Loucy (cell line): ENCODE data around the gene ELMO1.

ENCODE experiments used
- H2AFZ ChIP-seq: fragments of 200-600 bp; sonication (generic); 2 replicates; pipeline ENCODE4 v1.6.0; 2016; ENCODE audit warnings: antibody characterized with exemption, mild to moderate bottlenecking, low read length, moderate library complexity
- H3F3A ChIP-seq: fragments of 200-600 bp; 2 replicates; pipeline ENCODE4 v1.6.0; 2016; ENCODE audit warnings: antibody characterized with exemption, low read depth, mild to moderate bottlenecking
- H3K27me3 ChIP-seq: fragments of 200-600 bp; sonication (generic); 2 replicates; pipeline ENCODE4 v1.6.1; 2014; ENCODE audit warnings: low read length, mild to moderate bottlenecking; ENCODE audit not compliant: insufficient read depth, poor library complexity, severe bottlenecking
- H3K36me3 ChIP-seq: fragments of 200-600 bp; sonication (generic); 2 replicates; pipeline ENCODE4 v1.6.1; 2016; ENCODE audit warnings: low read length; ENCODE audit not compliant: insufficient read depth
- H3K4me1 ChIP-seq: fragments of 200-600 bp; sonication (generic); 2 replicates; pipeline ENCODE4 v1.5.1; 2014; ENCODE audit warnings: low read length, mild to moderate bottlenecking; ENCODE audit not compliant: insufficient read depth, poor library complexity, severe bottlenecking
- H3K4me2 ChIP-seq: fragments of 200-600 bp; sonication (generic); 2 replicates; pipeline ENCODE4 v1.6.0; 2014; ENCODE audit warnings: antibody characterized with exemption, low read length, low read depth, mild to moderate bottlenecking; ENCODE audit not compliant: poor library complexity, severe bottlenecking
- H3K4me3 ChIP-seq: fragments of 200-600 bp; sonication (generic); 2 replicates; pipeline ENCODE4 v1.5.1; 2014; ENCODE audit warnings: low read length, mild to moderate bottlenecking, mixed read lengths; ENCODE audit not compliant: poor library complexity, severe bottlenecking
- H3K79me2 ChIP-seq: fragments of 200-600 bp; sonication (generic); 2 replicates; pipeline ENCODE4 v1.6.1; 2014; ENCODE audit warnings: low read length; ENCODE audit not compliant: insufficient read depth
- H3K9ac ChIP-seq: fragments of 200-600 bp; sonication (generic); 2 replicates; pipeline ENCODE4 v1.6.0; 2014; ENCODE audit warnings: mild to moderate bottlenecking, low read depth, low read length, moderate library complexity; ENCODE audit not compliant: poor library complexity, severe bottlenecking
- H3K9me2 ChIP-seq: fragments of 200-600 bp; sonication (generic); replicated peaks from 2 replicates; pipeline ENCODE4 v1.6.1; 2016; ENCODE audit warnings: low read depth, low read length, mixed read lengths
- H3K9me3 ChIP-seq: fragments of 200-600 bp; sonication (generic); 2 replicates; pipeline ENCODE4 v1.6.1; 2014; ENCODE audit warnings: mild to moderate bottlenecking, antibody characterized with exemption, low read length, low read depth; ENCODE audit not compliant: insufficient read depth
- H4K20me1 ChIP-seq: fragments of 200-600 bp; sonication (generic); 2 replicates; pipeline ENCODE4 v1.6.0; 2014; ENCODE audit warnings: antibody characterized with exemption, low read length, mild to moderate bottlenecking; ENCODE audit not compliant: insufficient read depth, poor library complexity, severe bottlenecking
- CTCF ChIP-seq: fragments of 200-600 bp; sonication (generic); conservative IDR thresholded peaks from 2 replicates; pipeline ENCODE4 v1.5.1; 2014; ENCODE audit warnings: mild to moderate bottlenecking, antibody characterized with exemption, low read length
- EZH2phosphoT487 ChIP-seq: fragments of 200-600 bp; IDR thresholded peaks from 2 replicates; pipeline ENCODE4 v1.6.1; 2018; ENCODE audit warnings: antibody characterized with exemption, mild to moderate bottlenecking, moderate library complexity, borderline replicate concordance

ELMO1 gene

GRCh38 chr7:37181550-37181932 is 267.1 kb downstream of the ELMO1 start:
- Histone ChIP-seq H3K79me2 (no peaks in the 10 kb centered on the region), H3K4me2 (no peak overlapping the region), H3K4me1 (no peaks in the 10 kb centered on the region), H3K4me3 (no peak overlapping the region), H4K20me1 (no peaks in the 10 kb centered on the region), H3K9ac (no peak overlapping the region), H2AFZ (no peak overlapping the region), H3K9me2 (no peaks in the 10 kb centered on the region), H3F3A (peaks cover 3% of the 10 kb centered on the region; the same call in 1 of the 2 replicates), H3K9me3 (no peaks in the 10 kb centered on the region), H3K36me3 (peaks cover 39% of the 10 kb centered on the region; the same call in 1 of the 2 replicates), H3K27me3 (no peaks in the 10 kb centered on the region)
- TF ChIP-seq EZH2phosphoT487 (no peak), CTCF (no peak)

GRCh38 chr7:37180828-37181549 is 267.7 kb downstream of the ELMO1 start:
- no peak overlapping the region for H2AFZ ChIP-seq
- H3K9me2 ChIP-seq, result no peaks in the 10 kb centered on the region
- H3K4me2 ChIP-seq, result no peak overlapping the region
- H3K4me3 ChIP-seq, result no peak overlapping the region
- H3K79me2 ChIP-seq, result no peaks in the 10 kb centered on the region
- H3K4me1 ChIP-seq, result no peaks in the 10 kb centered on the region
- no peak for TF ChIP-seq CTCF
- no peak for TF ChIP-seq EZH2phosphoT487
- H3K36me3 ChIP-seq, result peaks cover 39% of the 10 kb centered on the region; the same call in 1 of the 2 replicates
- peaks cover 3% of the 10 kb centered on the region; the same call in 1 of the 2 replicates for H3F3A ChIP-seq
- no peaks in the 10 kb centered on the region for H3K27me3 ChIP-seq
- no peaks in the 10 kb centered on the region for H4K20me1 ChIP-seq
- no peak overlapping the region for H3K9ac ChIP-seq
- no peaks in the 10 kb centered on the region for H3K9me3 ChIP-seq

- H3K9me2 ChIP-seq, result no peaks in the 10 kb centered on the region
- no peak for TF ChIP-seq CTCF
- TF ChIP-seq EZH2phosphoT487, result no peak
- no peaks in the 10 kb centered on the region for H3F3A ChIP-seq
- no peak overlapping the region for H3K9ac ChIP-seq
- H3K9me3 ChIP-seq, result no peaks in the 10 kb centered on the region
- H3K79me2 ChIP-seq, result no peaks in the 10 kb centered on the region
- H2AFZ ChIP-seq, result no peak overlapping the region
- H3K27me3 ChIP-seq, result no peaks in the 10 kb centered on the region
- H3K4me1 ChIP-seq, result no peaks in the 10 kb centered on the region
- H3K36me3 ChIP-seq, result peaks cover 41% of the 10 kb centered on the region; the same call in 1 of the 2 replicates
- H3K4me3 ChIP-seq, result no peak overlapping the region
- H3K4me2 ChIP-seq, result no peak overlapping the region
- no peaks in the 10 kb centered on the region for H4K20me1 ChIP-seq
Observed at GRCh38 chr7:37176079-37176478, 272.6 kb downstream of the ELMO1 start.
